Forelimb muscle (tissue), 1 donor: ENCODE results near the gene ZNF674. TPM values are rescaled to one million over a fixed set of nuclear protein-coding genes. Genes with fewer than 3 reads are reported as not detected.
"Not testable (repeated sequence)": the region's sequence is repeated elsewhere in the genome, so short reads cannot be mapped to it uniquely, and the experiment has no call there.

ENCODE experiments used
- DNase-seq: peaks from one replicate; pipeline ENCODE4 v3.0.0-alpha.2; 2013; ENCODE audit warnings: low read depth
- polyA plus RNA-seq: library from polyadenylated mRNA; unstranded; fragments of 120-200 nt; gene quantifications from one replicate; pipeline ENCODE4 v1.2.1, GENCODE V29; 2013; ENCODE audit not compliant: insufficient read length

The ZNF674 gene
- polyA plus RNA-seq, 1 donor, result 3.5 TPM

DNA sequence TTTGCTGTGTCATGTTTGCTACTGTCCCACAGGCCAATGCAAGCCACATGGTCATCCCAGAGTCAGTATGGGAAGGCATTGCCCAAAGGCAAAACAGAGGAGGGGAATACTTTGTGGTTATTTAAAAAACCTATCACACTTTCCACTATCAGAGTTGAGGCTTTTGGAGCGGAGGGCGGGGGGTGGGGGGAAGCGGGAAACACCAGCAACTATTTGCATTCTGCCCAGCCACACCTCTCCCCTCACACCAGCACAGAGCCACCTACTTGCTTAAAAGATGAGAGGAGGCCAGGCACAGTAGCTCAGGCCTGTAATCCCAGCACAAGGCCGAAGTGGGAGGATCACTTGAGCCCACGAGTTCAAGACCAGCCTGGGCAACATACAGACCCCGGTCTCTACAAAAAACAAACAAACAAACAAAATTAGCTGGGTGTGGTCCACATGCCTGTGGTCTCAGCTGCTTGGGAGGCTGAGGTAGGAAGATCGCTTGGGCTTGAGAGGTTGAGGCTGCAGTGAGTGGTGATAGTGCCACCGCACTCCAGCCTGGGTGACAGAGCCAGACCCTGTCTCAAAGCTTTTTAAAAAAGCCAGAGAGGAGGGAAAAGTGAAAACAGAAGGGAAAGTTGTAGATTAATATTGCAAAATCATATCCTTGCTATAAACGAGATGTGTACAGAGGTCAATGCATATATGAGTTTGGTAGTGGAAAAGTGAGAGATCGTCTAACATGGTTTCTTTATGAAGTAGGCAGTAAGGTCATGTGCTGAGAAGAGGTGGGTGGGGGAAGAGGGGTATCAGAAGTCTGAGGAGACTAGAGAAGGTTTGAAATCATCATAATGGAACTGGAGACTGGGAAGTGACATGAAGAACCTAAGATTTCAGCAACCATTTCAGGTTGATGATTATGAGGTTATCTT lies 26.5 kb upstream of the ZNF674 start:
- no peak for DNase-seq

GRCh38 chrX:46569621-46570020 lies 24.4 kb upstream of the ZNF674 start:
- no peak for DNase-seq

DNA sequence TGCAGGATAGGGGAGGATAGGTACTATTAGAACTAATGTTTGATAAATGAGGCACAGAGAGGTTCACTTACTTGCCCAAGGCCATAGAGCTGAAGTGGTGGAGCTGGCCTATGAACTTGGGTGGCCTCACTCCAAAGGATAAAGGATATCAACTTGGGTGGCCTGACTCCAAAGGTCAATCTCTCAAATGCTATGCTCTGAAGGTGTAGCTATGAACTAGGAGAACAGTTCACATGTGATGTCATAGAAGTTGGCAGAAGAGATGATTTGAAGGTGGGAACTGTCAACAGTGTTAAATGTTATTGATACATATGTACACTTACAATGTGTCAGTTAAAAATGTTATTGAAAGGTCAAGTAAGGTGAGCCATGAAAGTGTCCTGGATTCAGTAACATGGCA lies 22.2 kb upstream of the ZNF674 start:
- DNase-seq, result no peak

GRCh38 chrX:46561824-46562657 lies 16.8 kb upstream of the ZNF674 start:
- DNase-seq, result no peak

DNA sequence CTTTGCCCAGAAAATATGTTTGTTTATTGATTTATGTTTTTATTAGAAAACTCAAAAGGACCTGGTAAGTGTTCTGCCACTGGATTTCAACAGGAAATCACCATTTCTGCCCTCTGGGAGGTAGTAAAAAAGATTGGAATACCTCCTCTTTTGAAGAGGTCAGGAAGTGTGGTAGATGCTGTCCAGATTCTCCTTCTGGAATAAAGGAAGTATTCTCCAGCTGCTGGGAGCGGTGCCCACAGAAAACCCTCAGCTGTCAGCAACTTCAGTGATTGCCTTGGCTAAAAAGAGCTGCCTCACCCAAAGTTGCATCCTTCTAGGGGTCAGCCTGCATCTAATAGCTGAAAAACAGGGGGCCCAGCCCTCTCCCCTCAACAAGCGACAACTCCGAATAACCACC lies 13.8 kb upstream of the ZNF674 start:
- DNase-seq, result no peak

DNA sequence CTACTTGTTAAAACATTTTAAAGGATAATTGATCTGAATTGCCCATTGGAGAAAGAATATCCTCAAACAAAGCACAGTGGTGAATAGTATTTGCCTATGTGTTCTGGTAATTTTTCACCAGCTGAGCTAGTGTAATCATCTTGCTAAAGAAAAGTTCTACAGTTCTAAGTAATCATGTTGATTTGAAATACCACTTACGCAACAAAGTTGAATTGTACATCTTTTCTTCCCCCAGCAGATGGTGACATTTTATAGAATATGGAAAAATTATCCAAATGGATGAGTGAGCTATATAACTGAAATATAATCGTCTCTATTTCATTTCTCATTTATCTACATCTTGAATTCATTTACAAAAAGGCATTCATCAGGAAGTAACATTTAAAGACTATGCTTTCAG lies 9.7 kb upstream of the ZNF674 start:
- no peak for DNase-seq

DNA sequence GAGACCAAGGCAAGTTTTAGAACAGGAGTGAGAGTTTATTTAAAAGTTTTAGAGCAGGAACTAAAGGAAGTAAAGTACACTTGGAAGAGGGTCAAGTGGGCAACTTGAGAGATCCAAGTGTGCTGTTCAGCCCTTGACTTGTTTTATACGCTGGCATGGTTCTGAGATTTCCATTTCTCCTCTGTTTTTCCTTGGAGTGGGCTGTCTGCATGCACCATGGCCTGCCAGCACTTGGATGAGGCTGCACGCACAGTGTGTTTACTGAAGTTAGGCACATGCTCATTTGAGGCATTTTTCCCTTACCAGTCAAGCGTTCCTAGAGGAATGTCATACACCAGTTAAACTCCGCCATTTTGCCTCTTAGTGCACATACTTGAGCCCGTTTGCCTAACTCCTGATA lies 8.7 kb upstream of the ZNF674 start:
- DNase-seq, result no peak

DNA sequence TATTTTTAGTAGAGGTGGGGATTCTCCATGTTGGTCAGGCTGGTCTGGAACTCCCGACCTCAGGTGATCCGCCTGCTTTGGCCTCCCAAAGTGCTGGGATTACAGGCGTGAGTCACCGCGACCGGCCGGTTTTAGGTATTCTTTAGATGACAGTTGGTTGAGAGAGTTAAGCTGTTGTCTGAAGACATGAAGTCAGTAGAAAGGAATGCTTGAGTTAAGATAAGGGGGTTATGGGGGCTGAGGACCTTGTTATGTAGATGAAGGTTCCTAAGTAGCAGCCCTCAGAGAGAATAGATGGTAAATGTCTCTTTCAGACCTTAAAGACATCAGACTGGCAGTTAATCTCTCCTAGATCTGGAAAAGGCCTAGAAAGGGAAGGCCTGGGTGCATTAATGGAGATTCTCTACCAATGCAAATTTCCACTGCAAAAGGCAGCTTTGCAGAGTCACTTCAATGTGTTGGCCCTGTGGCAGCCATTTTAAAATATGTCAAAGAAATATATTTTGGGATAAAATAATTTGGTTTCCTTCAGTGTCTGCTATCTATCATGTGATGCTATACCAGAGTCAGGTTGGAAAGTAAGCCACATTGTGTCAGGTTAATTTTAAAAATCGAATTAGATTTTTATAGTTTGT lies 6.4 kb upstream of the ZNF674 start:
- no peak for DNase-seq

DNA sequence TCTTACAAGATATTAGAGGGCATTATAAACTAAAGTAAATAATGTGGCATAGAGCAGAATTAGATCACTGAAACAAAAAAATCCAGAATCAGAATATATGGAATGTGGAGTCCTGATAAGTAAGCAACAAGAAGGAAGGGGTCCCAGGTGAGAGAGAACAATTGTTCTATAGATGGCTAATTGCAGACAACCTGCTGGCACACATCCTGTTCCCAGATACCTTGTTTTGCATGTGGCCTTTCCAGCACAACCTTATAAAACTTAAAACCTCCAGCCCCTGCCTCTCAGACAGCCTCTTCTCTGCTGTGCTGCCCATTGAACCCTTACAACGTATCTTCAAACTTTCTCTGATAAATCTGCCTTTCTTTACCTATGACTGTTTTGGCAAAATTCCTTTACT lies 4.7 kb upstream of the ZNF674 start:
- no peak for DNase-seq

DNA sequence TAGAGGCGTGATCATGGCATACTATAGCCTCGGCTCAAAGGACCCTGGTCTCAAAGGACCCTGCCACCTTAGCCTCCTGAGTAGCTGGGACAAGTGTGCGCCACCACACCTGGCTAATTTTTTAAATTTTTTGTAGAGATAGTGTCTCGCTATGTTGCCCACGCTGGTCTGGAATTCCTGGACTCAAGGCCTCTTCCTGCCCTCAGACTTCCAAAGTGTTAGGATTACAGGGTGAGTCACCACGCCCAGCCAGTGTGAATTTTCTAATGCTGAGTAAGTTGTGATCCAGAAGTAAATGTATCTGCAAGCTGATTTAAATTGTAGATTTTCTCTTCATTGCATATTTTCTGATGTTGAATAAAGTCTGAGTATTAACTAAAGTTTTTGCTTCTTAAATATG lies 2.6 kb upstream of the ZNF674 start:
- no peak for DNase-seq

DNA sequence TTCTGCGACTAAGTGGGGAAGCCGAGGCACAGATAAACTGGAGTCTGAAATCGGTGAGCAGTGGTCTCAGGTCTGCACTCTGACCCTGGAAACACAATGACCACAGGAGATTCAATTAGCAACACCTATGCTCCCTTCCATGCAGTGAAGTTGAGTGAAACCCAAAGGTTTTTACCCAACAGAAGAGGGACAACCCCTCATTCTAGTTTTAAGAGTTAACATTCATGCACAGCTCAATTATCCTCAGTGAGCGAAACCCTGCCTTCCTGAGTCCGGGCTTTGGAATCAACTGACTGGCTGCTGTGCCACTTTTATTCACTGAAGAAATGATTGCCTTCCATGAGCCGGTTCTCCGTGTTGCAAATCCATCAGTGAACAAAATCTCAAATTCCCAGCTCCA lies 694 bp downstream of the ZNF674 start:
- DNase-seq, result not testable (repeated sequence)

DNA sequence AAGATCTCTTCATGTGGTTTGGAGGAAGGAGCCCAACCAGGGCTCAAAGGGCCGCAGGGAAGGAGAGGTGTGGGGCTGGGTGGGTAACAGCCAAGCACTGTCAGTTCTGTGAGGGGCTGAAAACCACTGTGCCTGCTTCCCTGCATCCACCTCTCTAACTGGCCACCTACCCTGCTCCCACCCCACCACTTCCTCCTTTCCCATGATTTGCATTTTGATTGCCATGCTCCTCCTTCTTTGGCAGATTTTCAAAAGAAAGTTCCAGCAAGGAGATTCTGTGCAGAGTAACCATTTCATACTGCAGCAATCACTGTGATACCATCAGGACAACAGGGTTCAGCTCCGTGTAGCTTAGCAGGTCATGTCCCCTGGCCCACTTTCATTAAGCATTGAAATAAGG lies 1.8 kb downstream of the ZNF674 start:
- no peak for DNase-seq

GRCh38 chrX:46531442-46531841 lies 13.8 kb downstream of the ZNF674 start:
- no peak for DNase-seq

GRCh38 chrX:46530404-46530908 lies 14.8 kb downstream of the ZNF674 start:
- DNase-seq, result not testable (repeated sequence)

DNA sequence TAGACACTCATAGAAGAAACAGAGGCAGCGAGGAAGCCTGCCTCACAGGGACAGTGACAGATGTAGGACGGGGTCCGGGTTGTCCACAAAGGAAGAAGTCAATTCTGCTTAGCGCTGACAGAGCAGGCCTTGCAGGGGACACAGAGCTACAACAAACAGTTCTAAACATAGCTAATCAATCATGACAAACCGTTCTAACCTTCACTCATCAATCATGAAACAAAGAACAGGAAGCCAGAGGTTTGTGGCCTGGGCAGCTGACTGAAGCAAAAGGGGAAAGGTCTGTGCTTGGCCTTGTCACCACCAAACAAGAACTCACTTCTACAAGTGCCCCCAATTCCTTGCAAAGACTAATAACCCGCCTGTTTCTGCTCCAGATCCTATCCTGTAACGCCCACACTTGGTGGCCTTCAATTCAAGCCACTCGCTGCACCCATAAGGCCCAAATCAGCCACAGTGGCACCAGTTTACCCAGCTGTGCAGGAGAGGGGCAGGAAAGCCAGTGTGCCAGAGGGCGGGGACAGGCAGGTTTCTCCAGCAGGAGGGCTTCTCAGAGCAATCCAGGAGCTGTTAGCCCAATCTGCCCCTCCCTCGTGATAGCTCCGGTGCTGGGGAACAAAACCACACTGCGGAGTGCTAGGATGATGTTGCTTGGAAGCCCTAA lies 15.3 kb downstream of the ZNF674 start:
- DNase-seq, result not testable (repeated sequence)

GRCh38 chrX:46528640-46529039 lies 16.6 kb downstream of the ZNF674 start:
- not testable (repeated sequence) for DNase-seq

DNA sequence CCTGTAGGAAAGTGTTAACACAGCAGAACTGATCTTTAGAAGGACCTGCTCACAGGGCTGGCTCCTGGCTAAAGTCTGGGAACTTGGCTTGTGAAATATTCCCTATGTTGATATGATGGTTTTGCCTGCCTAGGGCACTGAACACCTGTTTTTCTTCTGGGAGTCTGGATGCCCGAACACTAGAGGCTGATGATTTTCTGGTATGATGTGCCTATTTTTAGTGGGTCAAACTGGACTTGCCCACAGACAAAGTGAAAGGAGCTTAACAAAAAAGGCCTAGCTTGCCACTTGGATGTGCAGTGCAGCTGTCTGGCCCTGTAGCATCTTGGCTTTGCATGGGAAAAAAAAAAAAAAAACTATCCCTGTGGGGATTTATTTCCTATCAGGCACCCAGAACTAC lies 39.1 kb downstream of the ZNF674 start:
- no peak for DNase-seq

GRCh38 chrX:46502848-46503247 lies 42.4 kb downstream of the ZNF674 start:
- DNase-seq, result no peak

DNA sequence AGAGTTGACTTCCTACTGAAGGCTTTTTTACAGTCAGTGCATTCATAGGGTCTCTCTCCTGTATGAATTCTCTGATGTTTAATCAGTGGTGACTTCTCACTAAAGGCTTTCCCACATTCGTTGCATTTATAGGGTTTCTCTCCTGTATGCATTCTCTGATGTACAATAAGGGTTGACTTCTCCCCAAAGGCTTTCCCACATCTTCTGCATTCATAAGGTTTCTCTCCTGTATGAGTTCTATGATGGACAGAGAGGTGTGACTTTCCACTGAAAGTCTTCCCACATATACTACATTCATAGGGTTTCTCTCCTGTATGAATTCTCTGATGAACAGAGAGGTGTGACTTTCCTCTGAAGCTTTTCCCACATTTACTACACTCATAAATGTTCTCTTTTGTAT lies 45.2 kb downstream of the ZNF674 start:
- no peak for DNase-seq

GRCh38 chrX:46488712-46489111 lies 56.5 kb downstream of the ZNF674 start:
- DNase-seq, result no peak

- DNase-seq, result no peak
These were observed 59.3 kb downstream of the ZNF674 start for GRCh38 chrX:46485897-46486296.

DNA sequence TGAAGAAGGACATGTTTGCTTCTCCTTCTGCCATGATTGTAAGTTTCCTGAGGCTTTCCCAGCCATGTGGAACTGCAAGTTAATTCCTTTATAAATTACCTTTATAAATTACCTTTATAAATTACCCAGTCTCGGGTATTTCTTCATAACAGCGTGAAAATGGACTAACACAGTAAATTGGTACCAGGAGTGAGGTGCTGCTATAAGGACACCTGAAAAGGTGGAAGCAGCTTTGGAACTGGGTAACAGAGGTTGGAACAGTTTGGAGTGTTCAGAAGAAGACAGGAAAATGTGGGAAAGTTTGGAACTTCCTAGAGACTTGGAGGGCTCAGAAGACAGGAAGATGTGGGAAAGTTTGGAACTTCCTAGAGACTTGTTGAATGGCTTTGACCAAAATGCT lies 66.6 kb downstream of the ZNF674 start:
- not testable (repeated sequence) for DNase-seq
